Embryonic facial prominence (tissue), 1 donor: ENCODE data around the gene C9orf78.
"Not testable (repeated sequence)": the region's sequence is repeated elsewhere in the genome, so short reads cannot be mapped to it uniquely, and the experiment has no call there.

Experiments used
- DNase-seq: peaks from one replicate; pipeline ENCODE4 v3.0.0-alpha.2; 2016; ENCODE audit errors: extremely low spot score

The C9orf78 gene

DNA sequence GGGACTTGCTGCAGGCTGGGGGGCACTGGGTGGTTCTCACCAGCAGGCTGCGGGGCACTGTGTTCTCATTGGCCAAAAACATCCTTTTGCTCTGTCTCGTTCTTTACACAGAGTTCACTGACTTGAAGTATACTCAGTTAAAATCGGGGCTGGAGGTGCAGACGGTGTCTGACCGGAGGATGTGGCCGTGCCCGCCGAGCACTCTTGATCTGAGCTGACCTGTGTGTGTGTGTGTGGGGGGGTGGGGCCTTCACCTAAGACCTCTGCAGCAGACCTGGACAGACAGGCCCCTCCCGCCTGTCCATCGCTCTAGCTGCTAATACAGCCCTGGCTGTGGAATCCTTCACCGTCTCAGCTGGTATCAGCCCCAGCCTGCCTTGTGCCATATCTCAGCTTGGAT lies 25.0 kb downstream of the C9orf78 start:
- DNase-seq, result no peak

DNA sequence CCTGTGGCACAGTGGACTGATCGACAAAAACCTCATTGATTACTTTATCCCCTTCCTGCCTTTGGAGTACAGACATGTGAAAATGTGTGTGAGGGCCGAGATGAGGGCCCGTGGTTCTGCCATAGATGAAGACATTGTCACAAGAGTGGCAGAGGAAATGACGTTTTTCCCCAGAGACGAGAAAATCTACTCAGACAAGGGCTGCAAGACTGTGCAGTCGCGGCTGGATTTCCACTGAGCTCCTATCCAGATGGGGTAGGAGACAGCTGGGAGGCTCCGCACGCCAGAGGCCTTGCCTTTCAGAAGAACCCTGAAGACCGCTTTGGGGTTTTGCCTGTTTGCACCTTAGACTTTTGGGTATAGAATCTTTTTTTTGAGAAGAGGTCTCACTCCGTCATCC lies 25.7 kb downstream of the C9orf78 start:
- no peak for DNase-seq

DNA sequence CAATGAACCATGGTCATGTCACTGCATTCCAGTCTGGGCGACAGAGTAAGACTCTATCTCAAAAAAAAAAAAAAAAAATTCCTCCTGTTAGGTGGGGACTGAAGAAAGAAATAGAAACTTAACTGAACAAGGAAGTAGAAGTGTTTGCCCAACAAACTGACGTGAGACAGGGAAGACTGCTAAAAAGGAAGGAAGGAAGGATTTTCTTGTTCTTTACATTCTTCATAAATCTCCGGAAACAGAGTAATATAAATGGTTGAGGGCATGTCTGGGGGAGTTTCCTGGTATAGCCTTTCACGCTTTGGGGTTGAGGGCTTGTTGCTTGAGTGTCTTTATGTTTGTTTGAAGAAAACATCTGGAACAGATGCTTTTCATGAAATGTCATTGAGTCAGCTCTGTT lies 29.0 kb downstream of the C9orf78 start:
- no peak for DNase-seq

DNA sequence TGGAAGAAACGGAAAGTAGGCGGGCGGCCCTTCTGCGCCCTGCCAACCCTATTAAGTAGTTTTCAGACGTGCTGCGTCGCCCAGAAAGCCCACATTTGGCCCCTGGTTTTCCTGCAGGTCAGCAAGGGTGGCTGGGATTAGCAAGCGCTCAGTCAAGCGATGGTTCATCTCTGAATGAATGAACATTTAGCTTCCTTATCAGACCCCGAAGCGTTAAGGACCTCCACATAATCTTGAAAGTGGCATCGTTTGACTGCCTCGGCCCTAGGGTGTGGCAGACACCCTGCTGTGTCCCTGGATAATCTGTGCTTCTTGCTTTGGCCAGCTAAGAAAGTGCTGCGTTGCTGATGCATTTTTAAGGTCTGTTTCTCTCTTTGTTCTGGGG lies 31.4 kb downstream of the C9orf78 start:
- no peak for DNase-seq

DNA sequence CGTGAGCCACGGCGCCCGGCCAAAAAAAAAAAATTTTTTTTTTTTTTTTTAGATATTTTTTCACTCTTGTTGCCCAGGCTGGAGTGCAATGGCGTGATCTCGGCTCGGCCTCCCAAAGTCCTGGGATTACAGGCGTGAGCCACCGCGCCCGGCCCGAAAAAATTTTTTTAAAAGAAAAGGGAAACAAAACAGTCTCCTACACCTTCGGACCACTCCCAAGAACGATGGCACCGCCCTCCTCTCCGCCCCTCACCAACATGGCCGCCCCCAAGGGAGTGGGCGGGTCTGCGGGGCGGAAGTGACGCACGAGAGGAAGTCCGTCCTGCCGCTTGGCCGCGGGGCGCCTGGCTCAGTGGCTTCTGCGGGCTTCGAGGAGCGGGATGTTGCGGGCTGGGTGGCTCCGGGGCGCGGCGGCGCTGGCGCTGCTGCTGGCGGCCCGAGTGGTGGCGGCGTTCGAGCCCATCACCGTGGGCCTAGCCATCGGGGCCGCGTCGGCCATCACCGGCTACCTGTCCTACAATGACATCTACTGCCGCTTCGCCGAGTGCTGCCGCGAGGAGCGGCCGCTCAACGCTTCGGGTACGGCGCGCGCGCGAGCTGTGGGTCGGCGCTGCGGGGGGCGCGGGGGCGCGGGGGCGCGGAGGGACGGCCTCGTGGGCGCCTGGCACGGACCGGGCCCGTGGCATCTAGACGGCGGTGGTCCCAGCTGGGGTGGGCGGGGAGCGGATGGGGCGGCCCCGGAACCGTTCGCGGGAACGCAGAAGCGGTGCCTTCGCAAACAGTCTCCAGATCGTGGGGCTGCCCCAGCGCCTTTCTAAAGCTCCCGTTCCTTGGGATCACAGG lies 32.0 kb downstream of the C9orf78 start, which contains the start of gene TOR1B:
TSS of gene TOR1B (plus strand) at position 352 of the 843 bp plus-strand sequence. CDS start at position 381, 29 bp downstream.
- DNase-seq, result peak; percentile 87

DNA sequence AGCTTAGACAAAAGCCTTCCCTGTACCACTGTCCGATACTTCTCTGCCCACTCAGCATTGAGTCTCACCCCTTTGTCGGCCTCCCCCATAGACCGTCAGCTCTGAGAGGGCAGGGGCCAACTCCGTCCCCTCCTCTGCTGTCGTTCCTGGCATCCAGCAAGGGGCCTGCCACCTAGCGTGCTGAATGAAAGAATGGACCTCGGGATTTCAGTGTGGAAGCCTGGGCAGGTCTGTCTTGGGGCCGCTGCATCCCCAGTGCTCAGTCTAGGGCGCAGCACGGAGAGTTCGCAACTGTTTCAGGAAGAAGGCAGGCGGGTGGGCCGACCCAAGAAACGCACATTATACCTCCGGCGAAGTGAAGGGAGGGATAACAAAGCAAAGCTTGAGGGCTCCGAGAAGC lies 33.6 kb downstream of the C9orf78 start:
- no peak for DNase-seq

DNA sequence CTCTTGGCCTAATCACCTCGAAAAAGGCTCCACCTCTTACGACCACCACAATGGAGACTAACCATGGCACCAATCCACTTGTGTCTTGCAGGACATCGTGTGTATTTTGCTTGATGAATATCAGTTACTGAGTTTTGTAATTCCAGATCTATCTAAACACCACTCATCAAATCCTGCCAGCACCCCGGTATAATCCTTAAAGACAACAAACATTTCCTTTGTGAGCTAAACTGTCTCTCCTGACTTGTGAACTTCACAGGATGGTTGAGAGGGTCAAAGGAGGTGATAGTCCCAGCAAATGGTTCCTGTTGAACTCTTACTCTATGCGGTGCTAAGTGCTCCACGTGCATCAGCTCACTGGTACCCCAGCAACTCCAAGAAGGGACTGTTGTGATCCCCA lies 36.1 kb downstream of the C9orf78 start:
- no peak for DNase-seq

DNA sequence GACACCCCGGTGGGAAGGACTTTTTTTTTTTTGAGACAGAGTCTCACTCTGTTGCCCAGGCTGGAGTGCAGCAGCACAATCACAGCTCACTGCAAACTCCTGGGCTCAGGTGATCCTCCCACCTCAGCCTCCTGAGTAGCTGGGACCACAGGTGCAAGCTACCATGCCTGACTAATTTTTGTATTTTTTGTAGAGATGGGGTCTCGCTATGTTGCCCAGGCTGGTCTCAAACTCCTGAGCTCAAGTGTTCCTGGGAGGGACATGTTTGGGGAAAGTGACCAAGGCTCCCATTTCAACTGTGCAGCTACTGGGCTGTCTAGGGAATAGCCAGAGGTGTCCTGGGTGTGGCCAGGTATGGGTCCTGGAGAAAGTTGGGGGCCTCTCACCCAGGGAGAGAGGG lies 39.0 kb downstream of the C9orf78 start:
- not testable (repeated sequence) for DNase-seq

DNA sequence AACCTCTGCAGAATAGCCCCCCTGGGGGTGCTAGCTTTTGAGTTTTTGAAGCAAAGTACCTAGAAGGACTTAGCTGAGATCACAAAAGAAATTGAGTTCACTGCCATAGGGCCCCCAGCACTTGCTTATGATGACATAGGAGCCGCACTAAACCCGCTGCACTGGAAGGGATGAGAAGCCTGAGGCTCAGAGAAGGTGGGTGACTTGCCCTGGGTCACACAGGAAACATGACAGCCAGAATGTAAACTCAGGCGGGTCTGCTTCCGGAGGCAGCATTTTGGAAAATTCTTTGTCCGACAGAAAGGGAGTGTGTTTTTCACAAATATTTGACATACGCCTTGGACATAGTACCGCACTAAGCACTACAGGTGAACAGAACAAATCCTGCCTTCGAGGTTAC lies 40.5 kb downstream of the C9orf78 start:
- DNase-seq, result no peak

DNA sequence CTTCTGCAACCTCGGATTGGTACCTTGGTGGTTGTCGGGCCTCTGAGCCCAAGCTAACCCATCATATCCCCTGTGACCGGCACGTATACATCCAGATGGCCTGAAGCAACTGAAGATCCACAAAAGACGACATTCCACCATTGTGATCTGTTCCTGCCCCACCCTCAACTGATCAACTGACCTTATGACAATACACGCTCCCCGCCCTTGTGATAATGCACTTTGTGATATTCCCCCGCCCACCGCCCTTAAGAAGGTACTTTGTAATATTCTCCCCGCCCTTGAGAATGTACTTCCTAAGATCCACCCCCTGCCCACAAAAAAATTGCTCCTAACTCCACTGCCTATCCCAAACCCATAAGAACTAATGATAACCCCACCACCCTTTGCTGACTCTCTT lies 48.6 kb downstream of the C9orf78 start:
- DNase-seq, result no peak

DNA sequence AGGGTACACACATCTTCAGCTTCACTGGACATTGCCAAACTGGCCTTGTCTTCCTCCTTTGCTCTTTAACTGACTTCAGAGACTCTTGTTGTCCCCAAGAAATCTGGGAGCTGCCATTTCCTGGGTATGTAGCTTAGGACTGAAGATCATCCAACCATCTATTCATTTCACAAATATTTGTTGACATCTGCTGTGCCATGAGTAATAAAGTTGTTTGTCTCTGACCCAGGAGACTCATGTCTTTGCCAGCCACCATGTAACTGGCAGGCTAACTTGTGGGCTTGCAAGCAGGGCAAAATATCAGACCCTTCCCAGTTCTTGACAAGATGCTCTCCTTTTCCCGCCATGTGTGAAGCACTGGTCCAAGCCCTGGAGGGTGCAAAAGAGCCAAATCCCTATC lies 49.2 kb downstream of the C9orf78 start:
- DNase-seq, result no peak

DNA sequence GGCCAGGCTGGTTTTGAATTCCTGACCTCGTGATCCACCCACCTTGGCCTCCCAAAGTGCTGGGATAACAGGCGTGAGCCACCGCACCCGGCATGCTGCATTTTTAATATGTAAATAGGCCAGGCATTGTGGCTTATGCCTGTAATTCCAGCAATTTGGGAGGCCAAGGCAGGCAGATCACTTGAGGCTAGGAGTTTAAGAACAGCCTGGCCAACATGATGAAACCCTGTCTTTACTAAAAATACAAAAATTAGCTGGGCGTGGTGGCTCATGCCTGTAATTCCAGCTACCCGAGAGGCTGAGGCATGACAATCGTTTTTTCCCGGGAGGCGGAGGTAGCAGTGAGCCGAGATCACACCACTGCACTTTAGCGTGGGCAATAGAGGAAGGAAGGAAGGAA lies 50.1 kb downstream of the C9orf78 start:
- DNase-seq, result not testable (repeated sequence)

DNA sequence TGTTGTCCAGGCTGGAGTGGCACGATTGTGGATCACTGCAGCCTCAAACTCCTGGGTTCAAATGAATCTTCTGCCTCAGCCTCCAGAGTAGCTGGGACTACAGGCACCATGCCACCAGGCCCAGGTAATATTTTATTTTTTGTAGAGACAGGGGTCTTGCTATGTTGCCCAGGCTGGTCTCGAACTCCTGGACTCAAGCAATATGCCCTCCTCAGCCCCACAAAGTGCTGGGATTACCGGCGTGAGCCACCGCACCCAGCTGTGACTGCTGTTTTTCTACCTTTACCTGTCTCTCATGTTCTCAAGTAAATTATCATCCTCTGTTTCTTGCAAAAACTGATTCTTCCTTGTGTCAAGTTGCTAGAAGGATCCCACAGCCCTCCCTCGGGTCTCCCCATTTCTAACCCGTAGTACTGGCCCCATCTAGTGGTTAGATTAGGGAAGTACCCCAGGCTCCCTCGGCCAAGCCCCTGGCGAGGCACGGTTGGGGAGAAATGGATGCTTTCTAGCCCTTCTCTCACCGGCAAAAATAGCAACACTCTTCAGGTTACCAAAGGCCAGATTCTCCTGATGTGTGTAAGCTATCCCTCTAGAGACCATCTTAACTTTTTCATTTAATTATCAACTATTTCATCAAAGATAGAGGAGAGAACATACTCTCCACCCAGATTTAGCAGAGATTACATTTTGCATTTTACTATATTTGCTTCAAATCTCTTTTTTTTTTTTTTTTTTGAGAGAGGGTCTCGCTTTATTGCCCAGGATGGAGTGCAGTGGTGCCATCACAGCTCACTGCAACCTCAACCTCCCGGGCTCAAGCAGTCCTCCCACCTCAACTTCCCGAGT lies 51.3 kb downstream of the C9orf78 start:
- DNase-seq, result peak; percentile 73

DNA sequence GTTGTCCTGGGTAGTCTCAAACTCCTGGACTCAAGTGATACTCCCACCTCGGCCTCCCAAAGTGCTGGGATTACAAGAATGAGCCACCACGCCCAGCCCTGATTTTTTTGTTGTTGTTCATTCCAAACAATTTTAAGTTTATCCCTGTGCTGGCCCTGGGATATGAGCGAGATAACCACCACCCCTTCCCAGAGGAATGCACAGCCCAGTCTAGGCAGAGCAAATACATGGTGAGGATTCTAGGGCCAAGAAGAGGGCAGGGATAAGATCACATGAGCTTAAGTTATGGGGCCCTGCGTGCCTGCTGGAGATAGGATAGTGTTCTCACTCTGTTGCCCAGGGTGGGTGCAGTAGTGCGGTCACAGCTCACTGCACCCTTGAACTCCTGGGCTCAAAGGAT lies 53.1 kb downstream of the C9orf78 start:
- DNase-seq, result no peak

DNA sequence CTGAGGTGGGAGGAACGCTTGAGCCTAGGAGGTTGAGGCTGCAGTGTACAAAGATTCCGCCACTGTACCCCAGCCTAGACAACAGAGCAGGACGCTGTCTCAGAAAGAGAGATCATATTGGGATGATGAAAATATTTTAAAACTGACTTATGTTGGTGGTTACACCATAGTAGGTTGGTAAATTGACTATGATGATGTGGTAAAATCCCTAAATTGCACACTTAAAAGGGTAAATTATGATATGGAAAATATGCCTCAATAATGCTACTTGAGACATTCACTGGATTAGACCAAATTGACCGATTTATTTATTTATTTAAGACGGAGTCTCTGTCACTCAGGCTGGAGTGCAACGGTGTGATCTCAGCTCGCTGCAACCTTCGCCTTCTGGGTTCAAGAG lies 53.9 kb downstream of the C9orf78 start:
- no peak for DNase-seq

DNA sequence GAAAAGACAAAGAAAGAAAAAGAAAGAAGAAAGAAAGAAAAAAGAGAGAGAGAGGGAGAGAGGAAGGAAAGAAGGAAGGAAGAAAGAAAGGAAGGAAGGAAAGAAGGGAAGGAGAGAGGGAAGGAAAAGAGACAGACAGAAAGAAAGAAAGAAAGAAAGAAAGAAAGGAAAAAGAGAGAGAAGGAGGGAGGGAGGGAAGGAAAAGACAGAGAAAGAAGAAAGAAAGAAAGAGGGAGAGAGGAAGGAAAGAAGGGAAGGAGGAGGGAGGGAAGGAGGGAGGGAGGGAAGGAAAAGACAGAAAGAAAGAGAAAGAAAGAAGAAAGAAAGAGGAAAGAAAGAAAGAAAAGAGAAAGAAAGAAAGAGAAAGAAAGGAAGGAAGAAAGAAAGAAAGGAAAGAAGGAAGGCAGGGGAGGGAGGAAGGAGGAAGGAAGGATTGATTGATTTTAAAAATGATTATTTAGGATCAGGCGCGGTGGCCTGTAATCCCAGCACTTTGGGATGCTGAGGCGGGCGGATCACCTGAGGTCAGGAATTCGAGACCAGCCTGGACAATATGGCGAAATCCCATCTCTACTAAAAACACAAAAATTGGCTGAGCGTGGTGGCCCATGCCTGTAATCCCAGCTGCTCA lies 55.4 kb downstream of the C9orf78 start:
- DNase-seq, result no peak

DNA sequence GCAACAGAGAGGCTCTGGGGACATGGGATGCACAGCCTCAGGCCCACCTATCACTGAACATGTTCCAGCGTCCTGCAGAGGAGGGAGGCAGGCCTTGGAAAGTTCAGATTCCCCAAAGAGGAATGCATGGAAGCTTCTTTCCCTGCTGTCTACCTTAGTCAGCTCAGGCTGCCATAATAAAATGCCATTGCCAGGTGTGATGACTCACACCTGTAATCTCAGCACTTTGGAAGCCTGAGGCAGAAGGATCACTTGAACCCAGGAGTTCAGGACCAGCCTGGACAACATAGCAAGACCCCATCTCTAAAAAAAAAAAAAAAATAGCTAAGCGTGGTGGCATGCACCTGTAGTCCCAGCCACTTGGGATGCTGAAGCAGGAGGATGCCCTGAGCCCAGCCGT lies 56.6 kb downstream of the C9orf78 start:
- DNase-seq, result no peak

DNA sequence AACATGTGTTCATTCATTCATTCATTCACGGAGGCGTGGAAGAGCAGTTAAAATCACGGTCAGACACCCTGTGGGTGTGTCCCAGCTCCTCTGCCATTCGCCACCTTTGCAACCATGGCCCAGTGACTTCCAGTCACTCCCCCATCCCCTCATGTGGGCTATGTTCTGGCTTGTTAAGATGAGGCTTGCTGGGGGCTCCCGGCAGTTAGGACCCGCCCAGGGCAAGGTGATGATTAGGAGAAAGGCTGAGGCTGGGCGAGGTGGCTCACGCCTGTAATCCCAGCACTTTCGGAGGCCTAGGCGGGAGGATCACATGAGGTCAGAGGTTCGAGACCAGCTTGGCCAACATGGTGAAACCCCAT lies 57.3 kb downstream of the C9orf78 start:
- no peak for DNase-seq
